GM18517 (cell line): Measurements from ENCODE around the gene CDX1.

ENCODE experiments used
- ATAC-seq: cut with Tn5 transposase; IDR thresholded peaks from one replicate; pipeline ENCODE4 v1.9.1; 2021; ENCODE audit warnings: mild to moderate bottlenecking, moderate library complexity; ENCODE audit not compliant: unreplicated experiment

Gene CDX1

GRCh38 chr5:150181027-150181426 is 14.4 kb downstream of the CDX1 start:
- ATAC-seq = no peak

GRCh38 chr5:150181766-150182545 is 15.4 kb downstream of the CDX1 start:
- ATAC-seq = no peak

DNA sequence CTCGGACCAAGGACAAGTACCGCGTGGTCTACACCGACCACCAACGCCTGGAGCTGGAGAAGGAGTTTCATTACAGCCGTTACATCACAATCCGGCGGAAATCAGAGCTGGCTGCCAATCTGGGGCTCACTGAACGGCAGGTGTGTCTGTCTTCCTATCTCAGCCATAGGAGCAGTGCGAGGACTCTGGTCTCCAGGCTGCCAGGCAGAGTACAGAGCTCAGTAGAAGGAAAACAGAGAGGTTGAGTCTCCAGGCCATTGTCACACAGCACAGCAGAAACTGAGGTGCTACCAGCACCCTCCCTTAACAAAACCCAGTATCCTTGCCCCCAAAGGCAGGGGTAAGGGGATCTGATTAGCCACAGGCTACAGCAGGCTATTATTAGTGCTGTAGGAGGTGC is 16.2 kb downstream of the CDX1 start:
- no peak for ATAC-seq

DNA sequence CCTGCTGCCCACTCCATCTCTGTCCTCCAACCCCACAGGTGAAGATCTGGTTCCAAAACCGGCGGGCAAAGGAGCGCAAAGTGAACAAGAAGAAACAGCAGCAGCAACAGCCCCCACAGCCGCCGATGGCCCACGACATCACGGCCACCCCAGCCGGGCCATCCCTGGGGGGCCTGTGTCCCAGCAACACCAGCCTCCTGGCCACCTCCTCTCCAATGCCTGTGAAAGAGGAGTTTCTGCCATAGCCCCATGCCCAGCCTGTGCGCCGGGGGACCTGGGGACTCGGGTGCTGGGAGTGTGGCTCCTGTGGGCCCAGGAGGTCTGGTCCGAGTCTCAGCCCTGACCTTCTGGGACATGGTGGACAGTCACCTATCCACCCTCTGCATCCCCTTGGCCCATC is 16.9 kb downstream of the CDX1 start:
- no peak for ATAC-seq

- no peak for ATAC-seq
Measured at GRCh38 chr5:150184006-150184405, 17.4 kb downstream of the CDX1 start.

GRCh38 chr5:150184990-150185912 is 18.7 kb downstream of the CDX1 start:
- ATAC-seq = no peak

DNA sequence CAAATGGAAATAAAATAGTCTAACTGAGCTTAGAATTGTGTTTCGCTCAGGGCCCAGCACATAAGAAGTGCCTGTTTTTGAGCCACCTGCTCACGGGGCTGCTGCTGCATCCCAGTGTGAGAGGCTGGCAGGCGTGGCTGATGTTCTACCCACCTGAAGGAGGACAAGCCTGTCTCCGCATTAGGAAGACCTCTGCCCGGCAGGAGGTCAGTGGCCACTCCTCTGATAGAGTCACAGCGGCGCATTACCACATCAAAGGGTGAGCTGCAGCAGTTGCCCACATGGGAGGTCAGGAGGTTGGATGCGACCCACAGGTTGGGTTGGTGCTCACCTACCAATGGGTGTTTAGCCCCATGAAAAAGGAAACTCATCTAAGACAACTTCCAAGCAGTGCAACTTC is 19.6 kb downstream of the CDX1 start:
- ATAC-seq = no peak

DNA sequence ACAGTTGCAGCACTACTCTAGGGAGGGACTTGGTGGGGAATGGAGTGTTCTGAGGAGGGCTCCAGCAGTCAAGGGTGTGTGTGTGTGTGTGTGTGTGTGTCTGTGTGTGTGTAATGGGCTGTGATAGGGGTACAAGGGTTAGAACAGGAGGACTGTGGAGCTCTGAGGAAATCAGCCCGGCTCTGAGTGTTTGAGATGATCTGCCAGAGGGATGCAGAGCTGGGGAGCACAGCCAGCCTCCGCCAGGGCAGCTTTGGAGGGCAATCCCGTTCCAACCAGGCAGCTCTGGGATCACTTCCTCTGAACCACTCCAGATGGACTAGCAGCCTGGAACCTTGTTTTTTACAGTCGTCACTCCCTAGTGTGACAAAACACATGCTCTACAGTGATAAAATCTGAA is 20.3 kb downstream of the CDX1 start:
- ATAC-seq = no peak

GRCh38 chr5:150188146-150188842 is 21.7 kb downstream of the CDX1 start:
- ATAC-seq = no peak

- no peak for ATAC-seq
Measured at GRCh38 chr5:150189326-150189725, 22.7 kb downstream of the CDX1 start.

DNA sequence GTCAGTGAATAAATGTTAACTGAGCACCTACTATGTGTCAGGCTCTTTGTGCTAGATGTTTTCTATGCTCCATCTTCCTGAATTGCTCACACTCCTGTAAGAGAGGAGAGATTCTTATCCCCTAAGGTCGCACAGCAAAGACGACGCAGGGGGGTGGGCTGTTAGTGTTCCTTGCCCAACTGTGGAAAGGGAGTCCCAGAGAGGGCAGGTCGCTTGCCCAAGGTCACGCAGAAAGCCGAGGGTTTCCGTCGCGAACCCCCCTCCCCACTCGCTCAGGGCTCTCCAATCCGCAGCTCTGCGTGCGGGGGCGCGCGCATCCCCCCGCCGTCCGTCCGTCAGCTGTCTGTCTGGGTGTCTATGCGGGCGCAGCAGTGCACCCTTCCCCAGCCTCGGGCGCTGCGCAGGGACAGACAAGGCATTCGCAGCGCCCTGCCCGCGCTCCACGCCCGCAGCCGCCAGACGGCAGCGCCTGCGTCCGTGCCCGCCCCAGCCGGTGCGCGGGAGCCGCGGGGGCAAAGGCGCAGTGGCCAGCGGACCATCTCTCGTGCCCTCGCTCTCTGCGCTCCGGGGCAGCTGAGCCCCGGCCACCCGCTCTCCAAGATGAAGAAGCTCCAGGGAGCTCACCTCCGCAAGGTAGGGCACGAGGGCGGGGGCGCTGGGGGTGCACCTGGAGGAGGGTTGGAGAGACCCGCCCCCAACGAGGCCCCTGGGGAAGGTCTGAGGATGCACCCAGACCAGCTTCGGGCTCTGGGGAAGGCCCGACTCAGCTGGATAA is 23.3 kb downstream of the CDX1 start, which contains the start of gene SLC6A7:
Gene SLC6A7, plus strand, starts transcription at position 335 of the 775 bp plus-strand sequence. Its CDS starts 266 bp downstream, at position 601.
- no peak for ATAC-seq

DNA sequence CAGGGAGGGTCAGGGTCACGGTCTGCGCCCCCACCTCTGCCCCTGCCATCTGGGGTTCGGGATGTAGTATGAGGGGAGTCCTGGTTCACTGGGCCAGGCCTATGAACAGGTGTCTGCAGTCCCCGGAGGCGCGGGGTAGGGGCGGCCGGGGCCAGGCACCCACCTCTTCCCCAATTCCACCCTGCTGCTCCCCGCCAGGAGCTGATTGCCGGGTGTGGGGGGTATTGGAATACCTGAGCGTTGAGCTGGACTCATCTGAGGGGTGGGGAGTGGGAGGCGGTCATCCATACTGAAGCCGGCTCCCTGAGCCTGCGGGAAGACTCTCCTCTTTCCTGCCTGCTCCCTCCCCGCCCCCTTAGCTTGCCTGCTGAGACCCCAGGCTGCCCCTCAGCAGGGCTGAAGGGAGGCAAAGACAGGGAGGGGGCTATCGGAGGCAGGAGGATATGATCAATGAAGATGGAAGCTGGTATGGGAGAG is 24.0 kb downstream of the CDX1 start:
- no peak for ATAC-seq

DNA sequence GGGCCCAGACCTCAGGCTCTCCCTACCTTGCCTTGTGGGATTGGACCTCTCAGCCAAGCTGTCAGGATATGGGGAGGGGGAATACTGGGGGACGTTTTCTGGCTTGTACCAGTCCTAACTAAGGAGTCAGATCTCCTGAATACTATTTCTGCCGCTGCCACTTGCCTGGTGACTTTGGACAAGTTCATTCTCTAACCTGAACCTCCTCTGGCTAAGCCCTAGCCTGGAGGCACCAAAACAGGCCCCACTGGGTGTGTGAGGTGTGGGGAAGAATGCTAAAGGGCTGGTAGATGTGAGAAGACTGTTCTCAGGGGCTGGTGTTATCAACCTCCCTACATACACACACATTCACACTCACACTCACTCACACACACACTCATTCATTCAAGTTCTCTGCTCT is 24.4 kb downstream of the CDX1 start:
- no peak for ATAC-seq

GRCh38 chr5:150192462-150192861 is 25.9 kb downstream of the CDX1 start:
- ATAC-seq = no peak

GRCh38 chr5:150195736-150196485 is 29.3 kb downstream of the CDX1 start:
- no peak for ATAC-seq

DNA sequence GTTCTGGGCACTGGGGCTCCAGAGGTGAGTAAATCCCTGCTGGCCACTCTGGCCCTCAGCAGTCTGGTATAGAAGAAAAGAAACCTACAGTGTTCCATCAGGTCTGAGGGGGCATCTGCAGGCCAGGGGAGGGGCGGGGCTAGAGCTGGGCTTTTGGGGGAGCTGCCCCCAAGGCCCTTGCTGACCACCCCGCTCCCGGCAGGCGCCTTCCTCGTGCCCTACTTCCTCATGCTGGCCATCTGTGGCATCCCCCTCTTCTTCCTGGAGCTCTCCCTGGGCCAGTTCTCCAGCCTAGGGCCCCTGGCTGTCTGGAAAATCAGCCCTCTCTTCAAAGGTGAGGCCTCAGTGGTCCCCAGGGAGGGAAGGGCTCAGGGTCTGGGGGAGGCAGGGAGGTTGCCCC is 29.9 kb downstream of the CDX1 start:
- ATAC-seq = no peak

DNA sequence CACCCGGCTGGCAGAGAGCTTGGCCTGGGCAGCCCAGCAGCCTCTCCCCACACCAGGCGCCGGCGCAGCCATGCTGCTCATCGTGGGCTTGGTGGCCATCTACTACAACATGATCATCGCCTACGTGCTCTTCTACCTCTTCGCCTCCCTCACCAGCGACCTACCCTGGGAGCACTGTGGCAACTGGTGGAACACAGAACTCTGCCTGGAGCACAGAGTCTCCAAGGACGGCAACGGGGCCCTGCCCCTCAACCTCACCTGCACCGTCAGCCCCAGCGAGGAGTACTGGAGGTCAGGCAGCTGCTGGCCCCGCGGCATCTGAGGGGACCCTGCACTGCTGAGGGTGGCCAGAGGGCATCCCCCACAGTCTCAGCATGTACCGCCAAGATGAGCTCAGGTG is 30.4 kb downstream of the CDX1 start:
- no peak for ATAC-seq

GRCh38 chr5:150197476-150197875 is 30.9 kb downstream of the CDX1 start:
- ATAC-seq = no peak

DNA sequence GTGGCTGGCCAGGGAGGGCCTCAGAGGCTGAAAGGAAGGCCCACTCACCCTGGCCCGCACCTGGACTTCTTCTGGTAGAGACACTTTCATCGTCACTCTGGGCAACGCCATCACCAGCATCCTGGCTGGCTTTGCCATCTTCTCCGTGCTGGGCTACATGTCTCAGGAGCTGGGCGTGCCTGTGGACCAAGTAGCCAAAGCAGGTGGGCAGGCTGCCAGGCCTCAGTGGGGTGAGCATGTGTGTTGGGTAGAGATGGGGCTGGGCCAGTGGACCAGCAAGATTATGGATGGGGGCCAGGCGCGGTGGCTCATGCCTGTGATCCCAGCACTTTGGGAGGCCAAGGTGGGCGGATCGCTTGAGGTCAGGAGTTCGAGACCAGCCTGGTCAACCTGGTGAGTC is 35.9 kb downstream of the CDX1 start:
- no peak for ATAC-seq
